Chondrocyte (in vitro differentiated cells): ENCODE data around the gene AMDHD2. TPM values are rescaled to one million over a fixed set of nuclear protein-coding genes. Genes with fewer than 3 reads are reported as not detected.

Source experiments
- DNase-seq: peaks from one replicate; pipeline ENCODE4 v3.0.0; 2021; ENCODE audit warnings: mixed read lengths, low spot score
- H3K27ac Mint-ChIP-seq: one replicate; pipeline ENCODE4 v1.8.0; 2021; ENCODE audit warnings: mild to moderate bottlenecking, moderate library complexity, mixed read lengths; ENCODE audit not compliant: unreplicated experiment
- H3K27me3 Mint-ChIP-seq: 2 replicates; pipeline ENCODE4 v1.8.0; 2021; ENCODE audit warnings: low read depth, mixed read lengths
- H3K36me3 Mint-ChIP-seq: 2 replicates; pipeline ENCODE4 v1.8.0; 2021; ENCODE audit warnings: low read depth, mixed read lengths
- H3K4me1 Mint-ChIP-seq: 2 replicates; pipeline ENCODE4 v1.8.0; 2021; ENCODE audit warnings: low read depth, mild to moderate bottlenecking, mixed read lengths
- H3K4me3 Mint-ChIP-seq: one replicate; pipeline ENCODE4 v1.8.0; 2021; ENCODE audit warnings: mild to moderate bottlenecking, moderate library complexity, mixed read lengths; ENCODE audit not compliant: unreplicated experiment
- H3K9me3 Mint-ChIP-seq: 2 replicates; pipeline ENCODE4 v1.8.0; 2021; ENCODE audit warnings: low read depth, mixed read lengths
- CTCF ChIP-seq: fragments of 200-600 bp; sonication (generic); IDR thresholded peaks from 2 replicates; pipeline ENCODE4 v1.5.0; 2021; ENCODE audit warnings: antibody characterized with exemption, mild to moderate bottlenecking, moderate library complexity
- total RNA-seq: library from RNA; stranded (reverse); gene quantifications from 3 replicates; pipeline ENCODE4 v1.2.1, GENCODE V29; 2021

Gene AMDHD2
- total RNA-seq, 1 donor from 2014 or later: 37.0 TPM

- TF ChIP-seq CTCF: no peak
Observed at GRCh38 chr16:2501946-2502895, 17.9 kb upstream of the AMDHD2 start.

GRCh38 chr16:2505695-2506094, 14.5 kb upstream of the AMDHD2 start:
- Mint-ChIP-seq H3K4me3 (no peak overlapping the region), H3K27ac (no peak overlapping the region), H3K27me3 (no peaks in the 10 kb centered on the region), H3K36me3 (no peaks in the 10 kb centered on the region), H3K9me3 (no peaks in the 10 kb centered on the region), H3K4me1 (peaks cover 14% of the 10 kb centered on the region)
- no peak for TF ChIP-seq CTCF
- no peak for DNase-seq

More at GRCh38 chr16:2501946-2502895, 17.9 kb upstream of the AMDHD2 start:
- no peak for DNase-seq
- Mint-ChIP-seq H3K36me3 (no peaks in the 10 kb centered on the region), H3K4me3 (no peak overlapping the region), H3K4me1 (peaks cover 18% of the 10 kb centered on the region), H3K27me3 (no peaks in the 10 kb centered on the region), H3K27ac (peak overlapping the region; percentile 79), H3K9me3 (no peaks in the 10 kb centered on the region)

- Mint-ChIP-seq H3K36me3 (no peaks in the 10 kb centered on the region), H3K27me3 (no peaks in the 10 kb centered on the region), H3K4me1 (peaks cover 6% of the 10 kb centered on the region), H3K27ac (no peak overlapping the region), H3K4me3 (no peak overlapping the region), H3K9me3 (no peaks in the 10 kb centered on the region)
- no peak for TF ChIP-seq CTCF
- DNase-seq: no peak
Observed at GRCh38 chr16:2507052-2507659, 13.0 kb upstream of the AMDHD2 start.

DNA sequence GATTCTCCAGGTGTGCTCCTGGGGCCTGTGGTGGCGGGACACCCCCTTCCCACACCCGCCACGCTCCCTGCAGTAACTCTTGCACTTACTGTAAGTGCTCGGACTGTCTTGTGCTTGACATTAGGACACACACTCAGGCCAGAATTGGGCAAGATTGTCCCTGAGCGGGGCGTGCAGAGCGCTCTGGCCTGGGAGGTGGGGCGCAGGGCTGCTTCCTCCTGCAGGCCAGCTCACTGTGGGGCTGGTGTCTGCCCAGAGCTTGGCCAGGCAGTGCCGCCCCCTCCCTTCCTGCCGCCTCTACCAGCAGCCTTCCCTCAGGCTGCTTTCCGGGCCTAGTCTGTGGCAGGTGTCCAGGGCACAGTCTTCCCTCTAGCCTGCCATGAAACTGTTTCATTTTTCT, 12.5 kb upstream of the AMDHD2 start:
- peaks cover 4% of the 10 kb centered on the region for H3K4me1 Mint-ChIP-seq
- no peaks in the 10 kb centered on the region for H3K27me3 Mint-ChIP-seq
- H3K4me3 Mint-ChIP-seq: no peak overlapping the region
- H3K36me3 Mint-ChIP-seq: no peaks in the 10 kb centered on the region
- no peak for TF ChIP-seq CTCF
- H3K9me3 Mint-ChIP-seq: no peaks in the 10 kb centered on the region
- H3K27ac Mint-ChIP-seq: no peak overlapping the region
- no peak for DNase-seq

DNA sequence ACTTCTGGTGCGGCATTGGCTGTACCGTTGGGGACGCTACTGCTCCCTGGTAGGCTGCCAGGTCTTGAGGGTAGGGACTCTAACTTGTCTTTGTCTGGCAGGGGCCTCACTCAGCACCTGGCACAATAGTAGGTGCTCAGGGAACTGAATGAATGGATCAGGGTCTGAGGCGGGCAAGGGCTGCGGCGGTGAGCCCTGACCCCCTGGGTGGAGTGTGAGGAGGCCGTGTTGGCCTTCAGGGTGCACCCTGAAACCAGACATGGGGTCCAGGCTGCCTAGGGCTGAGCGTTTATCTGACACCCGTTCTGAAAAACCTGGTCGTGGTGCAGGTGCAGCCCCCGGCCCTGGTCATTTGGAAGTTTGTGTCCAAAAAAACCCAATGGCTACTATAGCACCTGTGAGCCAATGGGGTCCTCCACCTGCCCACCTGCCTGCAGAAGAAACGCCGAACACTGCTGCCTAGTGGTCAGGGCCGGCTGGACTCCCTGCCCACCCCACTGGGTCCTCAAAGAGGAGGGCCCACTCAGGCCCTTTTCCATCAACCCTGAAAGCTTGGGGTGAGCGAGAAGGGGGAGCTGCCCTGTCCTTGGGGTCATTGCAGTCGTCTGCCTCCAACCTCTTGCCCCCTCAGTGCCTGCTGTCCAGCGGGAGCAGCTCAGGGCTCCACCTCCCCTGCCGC, 11.3 kb upstream of the AMDHD2 start:
- H3K9me3 Mint-ChIP-seq: no peaks in the 10 kb centered on the region
- peaks cover 7% of the 10 kb centered on the region for H3K4me1 Mint-ChIP-seq
- no peak for DNase-seq
- H3K27me3 Mint-ChIP-seq: no peaks in the 10 kb centered on the region
- H3K27ac Mint-ChIP-seq: no peak overlapping the region
- no peak overlapping the region for H3K4me3 Mint-ChIP-seq
- no peaks in the 10 kb centered on the region for H3K36me3 Mint-ChIP-seq
- TF ChIP-seq CTCF: no peak
